Measurements from ENCODE around the gene PCGF3.
"Not testable (repeated sequence)": the region's sequence is repeated elsewhere in the genome, so short reads cannot be mapped to it uniquely, and the experiment has no call there.

The PCGF3 gene

DNA sequence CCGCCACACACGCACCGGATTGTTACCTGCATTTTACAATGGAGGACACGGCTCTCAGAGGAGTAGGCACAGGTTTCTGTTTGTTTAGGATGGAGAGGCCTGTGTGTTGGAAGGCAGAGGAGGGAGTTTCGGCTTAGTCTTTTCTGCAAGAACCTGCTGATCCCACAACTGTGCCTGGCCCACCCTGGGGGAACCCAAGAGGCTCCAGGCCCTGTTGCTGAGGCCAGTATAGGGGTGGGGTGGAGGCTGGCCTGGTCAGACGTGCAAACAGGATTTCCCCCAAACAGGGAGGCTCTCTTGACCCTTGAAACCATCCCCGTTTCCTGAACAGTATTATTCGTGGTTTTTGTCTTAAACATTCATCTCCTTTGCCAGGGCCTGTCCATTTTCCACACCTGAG is 15.9 kb upstream of the PCGF3 start:
- no peak for DNase-seq (ENCODE audit: low read depth)
- no peak overlapping the region for H3K4me3 ChIP-seq (ENCODE audit: low read length)
- TF ChIP-seq, protein P1, sequence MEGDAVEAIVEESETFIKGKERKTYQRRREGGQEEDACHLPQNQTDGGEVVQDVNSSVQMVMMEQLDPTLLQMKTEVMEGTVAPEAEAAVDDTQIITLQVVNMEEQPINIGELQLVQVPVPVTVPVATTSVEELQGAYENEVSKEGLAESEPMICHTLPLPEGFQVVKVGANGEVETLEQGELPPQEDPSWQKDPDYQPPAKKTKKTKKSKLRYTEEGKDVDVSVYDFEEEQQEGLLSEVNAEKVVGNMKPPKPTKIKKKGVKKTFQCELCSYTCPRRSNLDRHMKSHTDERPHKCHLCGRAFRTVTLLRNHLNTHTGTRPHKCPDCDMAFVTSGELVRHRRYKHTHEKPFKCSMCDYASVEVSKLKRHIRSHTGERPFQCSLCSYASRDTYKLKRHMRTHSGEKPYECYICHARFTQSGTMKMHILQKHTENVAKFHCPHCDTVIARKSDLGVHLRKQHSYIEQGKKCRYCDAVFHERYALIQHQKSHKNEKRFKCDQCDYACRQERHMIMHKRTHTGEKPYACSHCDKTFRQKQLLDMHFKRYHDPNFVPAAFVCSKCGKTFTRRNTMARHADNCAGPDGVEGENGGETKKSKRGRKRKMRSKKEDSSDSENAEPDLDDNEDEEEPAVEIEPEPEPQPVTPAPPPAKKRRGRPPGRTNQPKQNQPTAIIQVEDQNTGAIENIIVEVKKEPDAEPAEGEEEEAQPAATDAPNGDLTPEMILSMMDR (IDR thresholded peaks at IDR 0.05; ENCODE audit: insufficient read depth, low read depth, low read length, missing control alignments), result no peak

DNA sequence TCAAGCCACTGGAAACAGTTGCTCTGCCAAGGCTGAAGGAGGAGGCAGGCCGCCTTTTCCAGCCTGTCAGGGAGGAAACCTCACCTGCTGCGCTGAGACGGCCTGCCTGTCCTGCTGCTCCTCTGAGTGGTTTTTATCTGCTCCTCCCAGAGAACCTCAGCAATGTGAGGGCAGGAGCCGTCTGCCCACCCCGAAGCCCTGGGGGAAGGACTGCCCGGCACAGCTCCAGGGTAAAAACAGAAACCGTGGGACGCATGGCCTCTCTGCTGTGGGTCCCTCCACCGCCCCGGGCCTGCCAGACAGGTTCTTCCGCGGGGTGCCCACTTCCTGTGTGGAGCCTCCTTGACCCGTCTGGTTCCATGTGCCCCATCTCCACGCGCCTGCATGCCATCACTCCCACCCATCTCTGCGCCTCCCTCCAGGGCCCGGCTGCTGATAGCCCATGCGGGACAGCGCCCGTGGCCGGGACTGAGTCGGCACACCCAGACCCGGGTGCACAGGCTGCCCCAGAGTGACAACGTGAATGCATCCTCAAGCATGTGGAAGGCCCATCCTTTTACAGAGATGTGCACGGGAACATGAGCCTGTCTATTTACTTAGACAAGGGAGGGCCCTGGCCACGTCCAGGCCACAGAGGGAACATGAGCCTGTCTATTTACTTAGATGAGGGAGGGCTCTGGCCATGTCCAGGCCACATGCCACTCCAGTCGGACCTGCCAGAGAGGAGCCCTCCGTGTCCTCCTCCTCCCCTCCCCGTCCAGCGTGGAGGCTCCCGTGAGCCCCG is 12.7 kb upstream of the PCGF3 start:
- TF ChIP-seq, protein P1 (IDR thresholded peaks at IDR 0.05; ENCODE audit: insufficient read depth, low read depth, low read length, missing control alignments), result no peak
- H3K4me3 ChIP-seq (ENCODE audit: low read length), result no peak overlapping the region
- DNase-seq (ENCODE audit: low read depth), result no peak

DNA sequence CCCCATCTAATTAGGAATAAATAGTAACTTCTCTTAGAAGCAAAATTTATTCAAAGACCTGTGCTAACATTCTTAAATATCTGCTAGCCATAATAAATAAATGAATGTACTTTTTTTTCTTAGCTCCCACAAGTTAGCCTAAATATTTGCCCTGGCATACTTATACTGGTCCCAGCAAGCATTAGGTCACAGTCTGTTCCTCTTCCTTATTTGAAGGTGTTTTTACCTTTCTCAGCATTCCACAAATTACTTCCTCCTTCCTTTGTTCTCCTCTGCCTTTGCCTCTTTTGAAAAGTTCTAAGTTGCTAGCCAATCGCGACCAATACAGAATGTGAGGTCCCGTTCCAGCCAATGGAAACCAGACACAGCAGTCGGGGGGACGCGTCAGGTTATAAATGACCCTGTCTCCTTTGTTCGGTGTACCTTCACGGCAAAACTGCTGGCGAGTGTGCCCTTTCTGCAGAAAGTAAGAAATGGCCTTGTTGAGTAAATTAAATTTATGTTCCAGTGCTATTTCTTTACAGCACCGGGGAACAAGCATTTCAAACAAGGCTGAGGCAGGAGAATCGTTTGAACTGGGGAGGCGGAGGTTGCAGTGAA is 11.2 kb upstream of the PCGF3 start:
- not testable (repeated sequence) for H3K4me3 ChIP-seq (ENCODE audit: low read length); DNase-seq (ENCODE audit: low read depth)

DNA sequence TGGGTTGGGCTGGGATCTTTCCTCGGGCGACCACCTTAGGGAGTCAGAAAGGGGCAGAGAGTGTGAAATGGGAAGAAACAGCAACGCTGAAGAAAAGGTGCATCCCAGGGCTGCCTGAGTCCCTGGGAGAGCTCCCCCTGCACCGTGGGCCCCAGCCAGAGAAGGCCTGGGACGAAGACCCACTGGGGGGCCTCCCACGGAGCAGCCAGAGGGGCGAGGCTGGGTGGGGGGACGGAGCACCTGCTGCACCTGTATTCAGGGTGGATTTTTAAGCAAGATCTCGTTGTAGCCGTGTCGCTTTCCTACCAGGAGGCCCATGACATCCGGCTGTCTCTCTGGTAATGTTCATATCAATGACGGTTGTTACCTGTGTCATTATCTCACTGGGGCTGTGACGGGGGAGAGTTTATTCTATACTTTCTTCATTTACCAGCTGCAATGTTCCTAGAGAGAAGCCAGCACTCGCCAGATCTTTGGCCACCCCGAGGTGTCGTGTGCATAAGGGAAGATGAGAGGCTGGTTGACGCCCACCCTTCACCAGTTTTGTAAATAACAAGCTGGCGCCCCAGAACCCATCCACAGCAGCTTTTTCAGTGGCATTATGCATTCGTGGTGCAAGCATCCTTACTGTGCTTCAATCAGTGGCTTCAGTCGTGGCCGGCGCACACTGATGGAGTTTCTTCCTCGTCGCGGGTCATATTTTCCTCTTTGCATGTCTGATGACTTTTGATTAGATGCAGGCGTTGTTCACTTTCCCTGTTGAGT is 5.6 kb upstream of the PCGF3 start:
- TF ChIP-seq, protein P1 (IDR thresholded peaks at IDR 0.05; ENCODE audit: insufficient read depth, low read depth, low read length, missing control alignments), result no peak
- DNase-seq (ENCODE audit: low read depth), result no peak
- no peak overlapping the region for H3K4me3 ChIP-seq (ENCODE audit: low read length)

DNA sequence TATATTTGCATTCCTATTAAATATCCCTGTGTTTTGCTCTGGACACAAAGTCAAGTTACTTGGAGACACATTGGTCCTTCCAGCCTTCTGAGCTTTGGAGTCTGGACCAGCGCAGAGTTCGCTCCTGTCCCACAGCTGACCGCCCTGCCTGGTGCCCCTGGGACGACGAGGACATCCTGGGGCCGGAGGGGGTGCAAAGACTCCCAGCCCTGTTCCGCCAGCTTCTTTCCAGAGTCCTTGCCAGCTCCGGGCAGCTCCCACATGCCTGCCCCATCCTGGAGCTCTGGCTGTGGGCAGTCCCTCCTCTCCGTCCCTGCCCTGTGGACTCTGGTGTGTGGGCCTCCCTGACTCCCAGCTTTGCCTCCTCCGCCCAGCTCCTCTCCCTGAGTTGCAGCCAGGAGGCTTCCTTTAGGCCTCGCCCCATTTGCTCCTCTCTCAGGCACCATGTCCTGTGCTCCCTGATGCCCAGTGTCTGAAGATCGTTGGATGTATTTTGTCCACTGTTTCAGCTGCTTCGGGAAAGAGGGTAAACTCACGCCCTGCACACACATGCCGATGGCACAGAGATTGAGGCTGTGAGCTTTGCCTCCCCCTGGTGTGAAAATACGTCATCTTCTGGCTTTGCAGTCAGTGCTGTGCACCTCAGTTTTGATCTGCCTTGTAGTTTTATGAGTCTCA is 4.9 kb upstream of the PCGF3 start:
- H3K4me3 ChIP-seq (ENCODE audit: low read length), result no peak overlapping the region
- TF ChIP-seq, protein P1 (IDR thresholded peaks at IDR 0.05; ENCODE audit: insufficient read depth, low read depth, low read length, missing control alignments), result peak; percentile 6
- DNase-seq (ENCODE audit: low read depth), result no peak

DNA sequence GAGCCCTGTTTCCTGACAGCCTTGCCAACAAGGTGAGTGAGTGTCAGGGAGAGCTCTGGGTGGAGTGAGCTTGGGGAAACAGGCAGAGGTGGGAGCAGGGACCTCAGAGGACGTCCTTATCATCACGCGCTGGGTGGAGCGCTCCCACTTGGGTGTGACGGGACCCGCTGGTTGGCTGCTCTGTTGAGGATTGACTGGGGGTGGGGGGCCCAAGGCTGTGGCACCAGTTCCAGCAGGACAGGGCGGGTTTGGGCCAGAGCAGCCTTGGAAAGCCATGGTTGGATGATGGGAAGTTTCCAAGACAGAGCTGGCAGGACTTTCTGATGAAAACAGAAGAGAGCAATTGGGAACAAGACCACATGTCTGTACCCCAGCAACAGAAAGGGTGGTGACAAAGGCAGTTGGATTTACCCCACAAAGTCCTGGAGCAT is 3.0 kb upstream of the PCGF3 start:
- no peak overlapping the region for H3K4me3 ChIP-seq (ENCODE audit: low read length)
- DNase-seq (ENCODE audit: low read depth), result no peak
- TF ChIP-seq, protein P1 (IDR thresholded peaks at IDR 0.05; ENCODE audit: insufficient read depth, low read depth, low read length, missing control alignments), result no peak
